Type B pancreatic cell (in vitro differentiated cells): ENCODE measurements around the gene POLR3B. TPM values are rescaled to one million over a fixed set of nuclear protein-coding genes. Genes with fewer than 3 reads are reported as not detected.

Experiments used
- DNase-seq: peaks from one replicate; pipeline ENCODE4 v3.0.0; 2021; ENCODE audit warnings: mixed read lengths; ENCODE audit not compliant: unreplicated experiment; ENCODE audit errors: extremely low spot score
- H3K27ac Mint-ChIP-seq: 2 replicates; pipeline ENCODE4 v1.8.0; 2021; ENCODE audit warnings: mild to moderate bottlenecking, mixed read lengths
- H3K27me3 Mint-ChIP-seq: 2 replicates; pipeline ENCODE4 v1.8.0; 2021; ENCODE audit warnings: mixed read lengths
- H3K36me3 Mint-ChIP-seq: 2 replicates; pipeline ENCODE4 v1.8.0; 2021; ENCODE audit warnings: mixed read lengths
- H3K4me1 Mint-ChIP-seq: one replicate; pipeline ENCODE4 v1.8.0; 2021; ENCODE audit warnings: mixed read lengths; ENCODE audit not compliant: unreplicated experiment
- H3K4me3 Mint-ChIP-seq: 2 replicates; pipeline ENCODE4 v1.8.0; 2021; ENCODE audit warnings: mild to moderate bottlenecking, mixed read lengths
- H3K9me3 Mint-ChIP-seq: 2 replicates; pipeline ENCODE4 v1.8.0; 2021; ENCODE audit warnings: mixed read lengths
- total RNA-seq: library from RNA; stranded (reverse); gene quantifications from 2 replicates; pipeline ENCODE4 v1.2.1, GENCODE V29; 2021; ENCODE audit warnings: low replicate concordance
- TF ChIP-seq, protein P1 (sequence below): fragments of 200-600 bp; sonication (generic); conservative IDR thresholded peaks from 2 replicates; pipeline ENCODE4 v1.5.0; 2021; ENCODE audit warnings: antibody characterized with exemption, mild to moderate bottlenecking

POLR3B gene
- total RNA-seq, 1 donor from 2014 or later = 13.6 TPM

- TF ChIP-seq, protein P1, sequence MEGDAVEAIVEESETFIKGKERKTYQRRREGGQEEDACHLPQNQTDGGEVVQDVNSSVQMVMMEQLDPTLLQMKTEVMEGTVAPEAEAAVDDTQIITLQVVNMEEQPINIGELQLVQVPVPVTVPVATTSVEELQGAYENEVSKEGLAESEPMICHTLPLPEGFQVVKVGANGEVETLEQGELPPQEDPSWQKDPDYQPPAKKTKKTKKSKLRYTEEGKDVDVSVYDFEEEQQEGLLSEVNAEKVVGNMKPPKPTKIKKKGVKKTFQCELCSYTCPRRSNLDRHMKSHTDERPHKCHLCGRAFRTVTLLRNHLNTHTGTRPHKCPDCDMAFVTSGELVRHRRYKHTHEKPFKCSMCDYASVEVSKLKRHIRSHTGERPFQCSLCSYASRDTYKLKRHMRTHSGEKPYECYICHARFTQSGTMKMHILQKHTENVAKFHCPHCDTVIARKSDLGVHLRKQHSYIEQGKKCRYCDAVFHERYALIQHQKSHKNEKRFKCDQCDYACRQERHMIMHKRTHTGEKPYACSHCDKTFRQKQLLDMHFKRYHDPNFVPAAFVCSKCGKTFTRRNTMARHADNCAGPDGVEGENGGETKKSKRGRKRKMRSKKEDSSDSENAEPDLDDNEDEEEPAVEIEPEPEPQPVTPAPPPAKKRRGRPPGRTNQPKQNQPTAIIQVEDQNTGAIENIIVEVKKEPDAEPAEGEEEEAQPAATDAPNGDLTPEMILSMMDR = no peak
- no peak for DNase-seq
- H3K36me3 Mint-ChIP-seq = peaks cover 39% of the 10 kb centered on the region
- H3K27me3 Mint-ChIP-seq = no peaks in the 10 kb centered on the region
- no peaks in the 10 kb centered on the region for H3K4me1 Mint-ChIP-seq
- H3K9me3 Mint-ChIP-seq = peaks cover 4% of the 10 kb centered on the region
- H3K4me3 Mint-ChIP-seq = no peak overlapping the region
- H3K27ac Mint-ChIP-seq = no peak overlapping the region
Measured at GRCh38 chr12:106392759-106393158, 35.2 kb downstream of the POLR3B start.

- H3K4me1 Mint-ChIP-seq = no peaks in the 10 kb centered on the region
- no peak for DNase-seq
- TF ChIP-seq, protein P1 = no peak
- H3K36me3 Mint-ChIP-seq = peaks cover 41% of the 10 kb centered on the region
- H3K4me3 Mint-ChIP-seq = no peak overlapping the region
- no peaks in the 10 kb centered on the region for H3K9me3 Mint-ChIP-seq
- H3K27ac Mint-ChIP-seq = no peak overlapping the region
- H3K27me3 Mint-ChIP-seq = no peaks in the 10 kb centered on the region
Measured at GRCh38 chr12:106409878-106410277, 52.3 kb downstream of the POLR3B start.

GRCh38 chr12:106412563-106412962 lies 55.0 kb downstream of the POLR3B start:
- no peak for DNase-seq
- H3K27me3 Mint-ChIP-seq = no peaks in the 10 kb centered on the region
- H3K36me3 Mint-ChIP-seq = peaks cover 51% of the 10 kb centered on the region
- H3K4me1 Mint-ChIP-seq = peaks cover 10% of the 10 kb centered on the region
- no peak overlapping the region for H3K4me3 Mint-ChIP-seq
- H3K9me3 Mint-ChIP-seq = no peaks in the 10 kb centered on the region
- H3K27ac Mint-ChIP-seq = no peak overlapping the region
- TF ChIP-seq, protein P1 = no peak

DNA sequence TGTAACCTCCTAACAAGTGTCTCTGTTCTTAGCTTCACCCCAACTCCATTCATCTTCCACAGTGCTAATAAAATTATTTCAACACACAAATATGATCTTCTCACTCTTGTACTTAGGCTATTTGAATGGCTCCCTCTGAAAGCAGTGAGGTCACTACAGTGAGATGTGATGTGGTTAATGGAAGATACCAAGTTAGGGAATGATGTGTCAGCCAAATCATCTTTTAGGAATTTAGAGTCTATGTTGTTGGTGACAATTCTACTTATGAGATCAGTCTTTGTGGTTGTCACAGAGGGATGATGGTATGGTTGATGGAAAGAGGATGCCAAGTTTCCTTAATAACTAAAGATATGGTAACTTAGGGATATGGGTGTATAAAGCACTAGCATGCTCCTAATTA lies 57.6 kb downstream of the POLR3B start:
- peaks cover 15% of the 10 kb centered on the region for H3K4me1 Mint-ChIP-seq
- DNase-seq = no peak
- H3K36me3 Mint-ChIP-seq = peaks cover 51% of the 10 kb centered on the region
- no peak overlapping the region for H3K4me3 Mint-ChIP-seq
- no peaks in the 10 kb centered on the region for H3K27me3 Mint-ChIP-seq
- TF ChIP-seq, protein P1 = no peak
- H3K9me3 Mint-ChIP-seq = no peaks in the 10 kb centered on the region
- H3K27ac Mint-ChIP-seq = no peak overlapping the region

GRCh38 chr12:106416273-106416672 lies 58.7 kb downstream of the POLR3B start:
- Mint-ChIP-seq H3K4me1 (peaks cover 15% of the 10 kb centered on the region), H3K27ac (peak overlapping the region; percentile 17), H3K36me3 (peaks cover 51% of the 10 kb centered on the region), H3K9me3 (no peaks in the 10 kb centered on the region), H3K27me3 (no peaks in the 10 kb centered on the region), H3K4me3 (no peak overlapping the region)
- TF ChIP-seq, protein P1 = no peak
- no peak for DNase-seq
